GM12878 (cell line): ENCODE results near the gene SLC26A8.

Experiments
- EZH2 ChIP-seq: IDR thresholded peaks from 2 replicates; pipeline ENCODE4 v1.6.1; 2012; ENCODE audit warnings: low read depth, mild to moderate bottlenecking, control low read depth, inconsistent platforms, low read length, borderline replicate concordance; ENCODE audit not compliant: control insufficient read depth
- HDAC6 ChIP-seq: fragments of 200-600 bp; sonication (generic); IDR thresholded peaks from one replicate; pipeline ENCODE4 v1.8.0; 2017; ENCODE audit warnings: antibody characterized with exemption; ENCODE audit not compliant: unreplicated experiment
- HDGF ChIP-seq: fragments of 450-650 bp; IDR thresholded peaks from 2 replicates; pipeline ENCODE4 v1.6.1; 2016; ENCODE audit warnings: antibody characterized with exemption
- POLR2A ChIP-seq: IDR thresholded peaks from 2 replicates; pipeline ENCODE4 v1.6.1; 2011; ENCODE audit warnings: low read depth, mild to moderate bottlenecking, low read length
- RAD21 ChIP-seq: IDR thresholded peaks from 2 replicates; pipeline ENCODE4 v1.6.1; 2011; ENCODE audit warnings: mild to moderate bottlenecking, low read depth, low read length, moderate library complexity; ENCODE audit not compliant: insufficient read depth
- TAF1 ChIP-seq: IDR thresholded peaks from 2 replicates; pipeline ENCODE4 v1.6.1; 2011; ENCODE audit warnings: mild to moderate bottlenecking, low read depth, low read length, borderline replicate concordance
- TF ChIP-seq, protein P1 (sequence below), 3 experiments: IDR thresholded peaks in 2 of 3; conservative IDR thresholded peaks in 1 of 3; 2 replicates each; pipeline ENCODE4 v1.5.1; 2011; ENCODE audit warnings: low read depth in 3 of 3, low read length in 3 of 3, mild to moderate bottlenecking in 3 of 3, control low read depth in 2 of 3, moderate library complexity in 2 of 3, inconsistent platforms in 1 of 3, mixed read lengths in 1 of 3; ENCODE audit not compliant: control insufficient read depth in 2 of 3, insufficient read depth in 1 of 3; ENCODE audit errors: extremely low read depth in 1 of 3

DNA sequence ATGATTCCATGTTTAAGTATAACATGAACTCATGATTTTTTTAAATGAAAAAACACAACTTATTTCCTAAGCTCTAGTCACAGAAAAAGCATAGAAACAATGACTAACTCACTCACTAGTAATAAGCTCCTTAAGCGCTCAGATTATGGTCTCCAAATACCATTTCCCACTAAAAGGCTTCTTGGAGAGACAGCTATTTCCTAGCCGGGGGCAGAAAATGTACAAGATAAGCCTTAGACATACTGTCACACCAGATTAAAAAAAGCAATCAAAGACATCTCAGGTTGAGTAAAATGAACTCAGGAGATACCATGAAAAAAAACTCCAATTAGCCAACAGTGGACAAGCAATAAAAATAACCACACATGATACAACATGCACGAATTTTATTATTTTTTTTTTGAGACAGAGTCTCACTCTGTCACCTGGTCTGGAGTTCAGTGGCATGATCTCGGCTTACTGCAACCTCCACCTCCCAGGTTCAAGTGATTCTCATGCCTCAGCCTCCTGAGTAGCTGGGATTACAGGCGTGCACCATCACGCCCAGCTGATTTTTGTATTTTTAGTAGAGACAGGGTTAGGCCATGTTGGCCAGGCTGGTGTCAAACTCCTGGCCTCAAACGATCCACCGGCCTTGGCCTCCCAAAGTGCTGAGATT, 118.5 kb downstream of the SLC26A8 start:
- TF ChIP-seq, protein P1, sequence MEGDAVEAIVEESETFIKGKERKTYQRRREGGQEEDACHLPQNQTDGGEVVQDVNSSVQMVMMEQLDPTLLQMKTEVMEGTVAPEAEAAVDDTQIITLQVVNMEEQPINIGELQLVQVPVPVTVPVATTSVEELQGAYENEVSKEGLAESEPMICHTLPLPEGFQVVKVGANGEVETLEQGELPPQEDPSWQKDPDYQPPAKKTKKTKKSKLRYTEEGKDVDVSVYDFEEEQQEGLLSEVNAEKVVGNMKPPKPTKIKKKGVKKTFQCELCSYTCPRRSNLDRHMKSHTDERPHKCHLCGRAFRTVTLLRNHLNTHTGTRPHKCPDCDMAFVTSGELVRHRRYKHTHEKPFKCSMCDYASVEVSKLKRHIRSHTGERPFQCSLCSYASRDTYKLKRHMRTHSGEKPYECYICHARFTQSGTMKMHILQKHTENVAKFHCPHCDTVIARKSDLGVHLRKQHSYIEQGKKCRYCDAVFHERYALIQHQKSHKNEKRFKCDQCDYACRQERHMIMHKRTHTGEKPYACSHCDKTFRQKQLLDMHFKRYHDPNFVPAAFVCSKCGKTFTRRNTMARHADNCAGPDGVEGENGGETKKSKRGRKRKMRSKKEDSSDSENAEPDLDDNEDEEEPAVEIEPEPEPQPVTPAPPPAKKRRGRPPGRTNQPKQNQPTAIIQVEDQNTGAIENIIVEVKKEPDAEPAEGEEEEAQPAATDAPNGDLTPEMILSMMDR (IDR thresholded peaks at IDR 0.05 in 2 of 3, conservative IDR thresholded peaks at IDR 0.05 in 1 of 3; ENCODE audit: control insufficient read depth in 2 of 3, extremely low read depth in 1 of 3, insufficient read depth in 1 of 3, low read depth in 3 of 3, low read length in 3 of 3) = no peak
- TF ChIP-seq POLR2A (no peak), EZH2 (no peak), HDGF (no peak), TAF1 (no peak), HDAC6 (no peak), RAD21 (no peak)
